ENCODE results near the gene FABP1. TPM values are rescaled to one million over a fixed set of nuclear protein-coding genes. Genes with fewer than 3 reads are reported as not detected.

FABP1 gene
- total and polyA plus RNA-seq, 9 donors: 0.05 to 22.8 (median 4.9) TPM; not detected in 3

GRCh38 chr2:88116669-88117432 lies 11.0 kb downstream of the FABP1 start:
- H3K27ac ChIP-seq (ENCODE audit: low read length): no peak overlapping the region
- DNase-seq: no peak
- no peaks in the 10 kb centered on the region for H3K9me3 ChIP-seq (replicated peaks; ENCODE audit: control insufficient read depth, low read depth, low read length)
- H3K4me1 ChIP-seq (ENCODE audit: control insufficient read depth, insufficient read depth, low read length): peaks cover 22% of the 10 kb centered on the region
- H3K27me3 ChIP-seq (ENCODE audit: control insufficient read depth, insufficient read depth, low read length): no peaks in the 10 kb centered on the region
- H3K4me3 ChIP-seq (ENCODE audit: low read length): no peak overlapping the region
- 93% methylated on average over 8 of the region's 18 CpGs for WGBS (ENCODE audit: insufficient coverage)
- H3K36me3 ChIP-seq (ENCODE audit: control insufficient read depth, insufficient read depth, low read length): no peaks in the 10 kb centered on the region

- no peak overlapping the region for H3K27ac ChIP-seq (ENCODE audit: low read length)
These were observed 11.9 kb downstream of the FABP1 start for GRCh38 chr2:88115825-88116518.

GRCh38 chr2:88114889-88115288 lies 13.0 kb downstream of the FABP1 start:
- Histone ChIP-seq H3K4me1 (ENCODE audit: control insufficient read depth, insufficient read depth, low read length) (peaks cover 22% of the 10 kb centered on the region), H3K4me3 (ENCODE audit: low read length) (no peak overlapping the region), H3K36me3 (ENCODE audit: control insufficient read depth, insufficient read depth, low read length) (peaks cover 5% of the 10 kb centered on the region), H3K9me3 (replicated peaks; ENCODE audit: control insufficient read depth, low read depth, low read length) (no peaks in the 10 kb centered on the region), H3K27me3 (ENCODE audit: control insufficient read depth, insufficient read depth, low read length) (no peaks in the 10 kb centered on the region), H3K27ac (ENCODE audit: low read length) (no peak overlapping the region)
- 10% methylated on average over 4 of the region's 5 CpGs for WGBS (ENCODE audit: insufficient coverage)
- DNase-seq: peak; percentile 93

More at GRCh38 chr2:88115825-88116518, 11.9 kb downstream of the FABP1 start:
- no peaks in the 10 kb centered on the region for H3K27me3 ChIP-seq (ENCODE audit: control insufficient read depth, insufficient read depth, low read length)
- H3K4me1 ChIP-seq (ENCODE audit: control insufficient read depth, insufficient read depth, low read length): peaks cover 22% of the 10 kb centered on the region
- DNase-seq: no peak
- no peaks in the 10 kb centered on the region for H3K9me3 ChIP-seq (replicated peaks; ENCODE audit: control insufficient read depth, low read depth, low read length)
- no peaks in the 10 kb centered on the region for H3K36me3 ChIP-seq (ENCODE audit: control insufficient read depth, insufficient read depth, low read length)
- H3K4me3 ChIP-seq (ENCODE audit: low read length): no peak overlapping the region
- 98% methylated on average over 7 of the region's 10 CpGs for WGBS (ENCODE audit: insufficient coverage)

GRCh38 chr2:88113069-88113468 lies 14.8 kb downstream of the FABP1 start:
- WGBS (ENCODE audit: insufficient coverage): no CpG with 5 or more reads among the region's 2 CpGs
- H3K9me3 ChIP-seq (replicated peaks; ENCODE audit: control insufficient read depth, low read depth, low read length): no peaks in the 10 kb centered on the region
- no peaks in the 10 kb centered on the region for H3K27me3 ChIP-seq (ENCODE audit: control insufficient read depth, insufficient read depth, low read length)
- H3K4me3 ChIP-seq (ENCODE audit: low read length): no peak overlapping the region
- no peak for DNase-seq
- no peak overlapping the region for H3K27ac ChIP-seq (ENCODE audit: low read length)
- peaks cover 15% of the 10 kb centered on the region for H3K4me1 ChIP-seq (ENCODE audit: control insufficient read depth, insufficient read depth, low read length)
- H3K36me3 ChIP-seq (ENCODE audit: control insufficient read depth, insufficient read depth, low read length): peaks cover 14% of the 10 kb centered on the region

GRCh38 chr2:88110830-88111229 lies 17.0 kb downstream of the FABP1 start:
- no peak for DNase-seq
- Histone ChIP-seq H3K36me3 (ENCODE audit: control insufficient read depth, insufficient read depth, low read length) (peaks cover 21% of the 10 kb centered on the region), H3K27me3 (ENCODE audit: control insufficient read depth, insufficient read depth, low read length) (no peaks in the 10 kb centered on the region), H3K9me3 (replicated peaks; ENCODE audit: control insufficient read depth, low read depth, low read length) (no peaks in the 10 kb centered on the region), H3K4me3 (ENCODE audit: low read length) (no peak overlapping the region), H3K27ac (ENCODE audit: low read length) (no peak overlapping the region), H3K4me1 (ENCODE audit: control insufficient read depth, insufficient read depth, low read length) (peaks cover 12% of the 10 kb centered on the region)
- WGBS (ENCODE audit: insufficient coverage): 70% methylated on average over 1 of the region's 2 CpGs

- H3K36me3 ChIP-seq (ENCODE audit: control insufficient read depth, insufficient read depth, low read length): peaks cover 25% of the 10 kb centered on the region
- H3K27ac ChIP-seq (ENCODE audit: low read length): no peak overlapping the region
- no peaks in the 10 kb centered on the region for H3K4me1 ChIP-seq (ENCODE audit: control insufficient read depth, insufficient read depth, low read length)
- no peaks in the 10 kb centered on the region for H3K9me3 ChIP-seq (replicated peaks; ENCODE audit: control insufficient read depth, low read depth, low read length)
- H3K27me3 ChIP-seq (ENCODE audit: control insufficient read depth, insufficient read depth, low read length): no peaks in the 10 kb centered on the region
- 100% methylated on average over 1 of the region's 4 CpGs for WGBS (ENCODE audit: insufficient coverage)
- no peak for DNase-seq
- H3K4me3 ChIP-seq (ENCODE audit: low read length): no peak overlapping the region
These were observed 19.1 kb downstream of the FABP1 start for GRCh38 chr2:88108796-88109195.

- H3K4me3 ChIP-seq (ENCODE audit: low read length): no peak overlapping the region
- 54% methylated on average over 2 of the region's 3 CpGs for WGBS (ENCODE audit: insufficient coverage)
- H3K27me3 ChIP-seq (ENCODE audit: control insufficient read depth, insufficient read depth, low read length): no peaks in the 10 kb centered on the region
- H3K9me3 ChIP-seq (replicated peaks; ENCODE audit: control insufficient read depth, low read depth, low read length): no peaks in the 10 kb centered on the region
- peaks cover 12% of the 10 kb centered on the region for H3K36me3 ChIP-seq (ENCODE audit: control insufficient read depth, insufficient read depth, low read length)
- peak; percentile 65 for DNase-seq
- no peak overlapping the region for H3K27ac ChIP-seq (ENCODE audit: low read length)
- H3K4me1 ChIP-seq (ENCODE audit: control insufficient read depth, insufficient read depth, low read length): peaks cover 5% of the 10 kb centered on the region
These were observed 27.4 kb downstream of the FABP1 start for GRCh38 chr2:88100489-88100858.

- peak overlapping the region; percentile 16 for H3K27ac ChIP-seq (ENCODE audit: low read length)
- peaks cover 15% of the 10 kb centered on the region for H3K36me3 ChIP-seq (ENCODE audit: control insufficient read depth, insufficient read depth, low read length)
- DNase-seq: no peak
- 24% methylated on average over 2 of the region's 5 CpGs for WGBS (ENCODE audit: insufficient coverage)
- H3K9me3 ChIP-seq (replicated peaks; ENCODE audit: control insufficient read depth, low read depth, low read length): no peaks in the 10 kb centered on the region
- H3K4me1 ChIP-seq (ENCODE audit: control insufficient read depth, insufficient read depth, low read length): peaks cover 5% of the 10 kb centered on the region
- H3K27me3 ChIP-seq (ENCODE audit: control insufficient read depth, insufficient read depth, low read length): no peaks in the 10 kb centered on the region
- no peak overlapping the region for H3K4me3 ChIP-seq (ENCODE audit: low read length)
These were observed 27.9 kb downstream of the FABP1 start for GRCh38 chr2:88099798-88100488.

- no peak for DNase-seq
- H3K27me3 ChIP-seq (ENCODE audit: control insufficient read depth, insufficient read depth, low read length): no peaks in the 10 kb centered on the region
- H3K9me3 ChIP-seq (replicated peaks; ENCODE audit: control insufficient read depth, low read depth, low read length): no peaks in the 10 kb centered on the region
- H3K36me3 ChIP-seq (ENCODE audit: control insufficient read depth, insufficient read depth, low read length): peaks cover 14% of the 10 kb centered on the region
- H3K4me3 ChIP-seq (ENCODE audit: low read length): no peak overlapping the region
- H3K27ac ChIP-seq (ENCODE audit: low read length): no peak overlapping the region
- peaks cover 5% of the 10 kb centered on the region for H3K4me1 ChIP-seq (ENCODE audit: control insufficient read depth, insufficient read depth, low read length)
These were observed 29.3 kb downstream of the FABP1 start for GRCh38 chr2:88098558-88098900.

- DNase-seq: no peak
- Histone ChIP-seq H3K27me3 (ENCODE audit: control insufficient read depth, insufficient read depth, low read length) (no peaks in the 10 kb centered on the region), H3K4me3 (ENCODE audit: low read length) (no peak overlapping the region), H3K4me1 (ENCODE audit: control insufficient read depth, insufficient read depth, low read length) (peaks cover 5% of the 10 kb centered on the region), H3K9me3 (replicated peaks; ENCODE audit: control insufficient read depth, low read depth, low read length) (no peaks in the 10 kb centered on the region), H3K36me3 (ENCODE audit: control insufficient read depth, insufficient read depth, low read length) (peaks cover 18% of the 10 kb centered on the region), H3K27ac (ENCODE audit: low read length) (no peak overlapping the region)
- WGBS (ENCODE audit: insufficient coverage): 100% methylated on average over 1 of the region's 4 CpGs
These were observed 29.8 kb downstream of the FABP1 start for GRCh38 chr2:88097891-88098557.

All from muscle of leg (tissue), 11 donors.